Psoas muscle (tissue), 8 donors: ENCODE data around the gene DDIT4L. TPM values are rescaled to one million over a fixed set of nuclear protein-coding genes. Genes with fewer than 3 reads are reported as not detected.
A peak's percentile ranks its signal among the peaks of the same experiment; 100 is the strongest.

ENCODE experiments used
- ATAC-seq, 4 donors: fragments of 200-7000 bp; cut with Tn5 transposase; one replicate each; pipeline ENCODE4 v1.9.1; 2020; ENCODE audit warnings: moderate library complexity in 3 of 4, mild to moderate bottlenecking in 2 of 4
- DNase-seq, 2 donors: peaks; one replicate each; pipeline ENCODE4 v3.0.0-alpha.2; 2020
- H3K27ac ChIP-seq: fragments of 200-600 bp; one replicate; pipeline ENCODE4 v1.8.0; 2022
- H3K27me3 ChIP-seq, 3 donors: fragments of 200-600 bp in 1 of 3; one replicate each; pipeline versions ENCODE4 v1.6.1 to v1.8.0; 2013 to 2022; ENCODE audit warnings: low read length in 2 of 3, mild to moderate bottlenecking in 2 of 3, moderate library complexity in 1 of 3; ENCODE audit not compliant: insufficient read depth in 3 of 3
- H3K36me3 ChIP-seq, 2 donors: fragments of 200-600 bp in 1 of 2; one replicate each; pipeline versions ENCODE4 v1.6.1 to v1.8.0; 2013 to 2022; ENCODE audit warnings: low read depth in 1 of 2, mild to moderate bottlenecking in 1 of 2, moderate library complexity in 1 of 2; ENCODE audit not compliant: insufficient read depth in 1 of 2
- H3K4me1 ChIP-seq: fragments of 200-600 bp; one replicate; pipeline ENCODE4 v1.8.0; 2022
- H3K4me3 ChIP-seq: fragments of 200-600 bp; one replicate; pipeline ENCODE4 v1.8.0; 2022; ENCODE audit warnings: mild to moderate bottlenecking
- H3K9me3 ChIP-seq: fragments of 200-600 bp; one replicate; pipeline ENCODE4 v1.8.0; 2022
- whole genome bisulfite sequencing, 3 donors: extraction: QIAGEN DNeasy Blood & Tissue Kit; methylation state at CpG; one replicate each; pipeline versions ENCODE4 v1.1.6 to v1.1.7; 2013; 5-methylcytosine and 5-hydroxymethylcytosine counted together
- intact Hi-C, 2 donors: fragments of 100-400 bp; cut with DNase I; formaldehyde crosslinking; loops; one replicate each; pipeline versions ENCODE4 v1.11.0 to v1.14.2; 2022
- polyA plus RNA-seq, 3 donors: library from polyadenylated mRNA; stranded (reverse); fragments of 200-250 nt; gene quantifications; one replicate each; pipeline ENCODE4 v1.2.3, GENCODE V29; 2013
- total RNA-seq, 4 donors: library from RNA; stranded (reverse); fragmentation: NEBNext Ultra II Directional in 2 of 4; extraction: Animal tissue kit (Norgen Biotek cat#: 25700) in 2 of 4; gene quantifications; one replicate each; pipeline versions ENCODE4 v1.2.1 to v1.2.4, GENCODE V29; 2021 to 2023
- TF ChIP-seq, protein P1 (sequence below): fragments of 200-600 bp; IDR thresholded peaks from one replicate; pipeline ENCODE4 v1.8.0; 2022; ENCODE audit warnings: antibody characterized with exemption
- donor health status: healthy with polysubstance abuse.
- donor health status: DM: no; HTN: no; CAD: no; lungs with moderate emphysema.
- donor health status: Bipolar disorder and iron deficiency.
- donor health status: healthy.
- donor health status: DM: yes; HTN: yes; CAD: no.
- donor health status: DM: no; HTN: no; CAD: no.
- donor health status: DM: no; HTN: no; CAD: no.
- donor health status: DM: yes; HTN: yes; CAD: no.

DDIT4L gene
- total and polyA plus RNA-seq, 7 donors, result 84.2 to 403 (median 160) TPM

DNA sequence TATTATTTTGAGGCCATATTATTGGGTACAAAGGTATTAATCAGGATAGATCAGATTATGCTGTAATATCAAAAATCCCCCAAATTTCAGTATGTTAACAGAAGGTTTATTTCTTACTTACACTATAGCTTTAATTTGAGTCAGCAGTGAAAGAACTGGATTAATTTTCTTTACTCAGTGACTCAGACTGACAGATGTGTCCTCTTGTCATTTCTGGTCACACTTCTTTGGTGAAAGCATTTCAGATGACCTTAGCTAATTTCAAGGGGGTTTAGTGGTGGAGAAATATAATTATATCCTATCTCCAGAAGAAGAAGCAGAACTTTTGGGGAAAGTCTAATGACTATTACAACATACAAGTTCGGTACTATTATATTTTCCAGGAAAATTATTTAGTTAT is 12.4 kb downstream of the DDIT4L start:
- 35 to 59% (median 39%) methylated on average over 1 of the region's 1 CpG for WGBS, 3 donors
- Histone ChIP-seq H3K4me3 (no peak overlapping the region), H3K36me3 (no peaks in the 10 kb centered on the region), H3K4me1 (peaks cover 12% of the 10 kb centered on the region), H3K9me3 (no peaks in the 10 kb centered on the region), H3K27ac (peak overlapping the region; percentile 58), H3K27me3 (no peaks in the 10 kb centered on the region)
- intact Hi-C loops, result no loop called here
- DNase-seq (no peak), ATAC-seq (peak; percentile 62 to 87 (median 74))
- TF ChIP-seq, protein P1, sequence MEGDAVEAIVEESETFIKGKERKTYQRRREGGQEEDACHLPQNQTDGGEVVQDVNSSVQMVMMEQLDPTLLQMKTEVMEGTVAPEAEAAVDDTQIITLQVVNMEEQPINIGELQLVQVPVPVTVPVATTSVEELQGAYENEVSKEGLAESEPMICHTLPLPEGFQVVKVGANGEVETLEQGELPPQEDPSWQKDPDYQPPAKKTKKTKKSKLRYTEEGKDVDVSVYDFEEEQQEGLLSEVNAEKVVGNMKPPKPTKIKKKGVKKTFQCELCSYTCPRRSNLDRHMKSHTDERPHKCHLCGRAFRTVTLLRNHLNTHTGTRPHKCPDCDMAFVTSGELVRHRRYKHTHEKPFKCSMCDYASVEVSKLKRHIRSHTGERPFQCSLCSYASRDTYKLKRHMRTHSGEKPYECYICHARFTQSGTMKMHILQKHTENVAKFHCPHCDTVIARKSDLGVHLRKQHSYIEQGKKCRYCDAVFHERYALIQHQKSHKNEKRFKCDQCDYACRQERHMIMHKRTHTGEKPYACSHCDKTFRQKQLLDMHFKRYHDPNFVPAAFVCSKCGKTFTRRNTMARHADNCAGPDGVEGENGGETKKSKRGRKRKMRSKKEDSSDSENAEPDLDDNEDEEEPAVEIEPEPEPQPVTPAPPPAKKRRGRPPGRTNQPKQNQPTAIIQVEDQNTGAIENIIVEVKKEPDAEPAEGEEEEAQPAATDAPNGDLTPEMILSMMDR, result no peak

DNA sequence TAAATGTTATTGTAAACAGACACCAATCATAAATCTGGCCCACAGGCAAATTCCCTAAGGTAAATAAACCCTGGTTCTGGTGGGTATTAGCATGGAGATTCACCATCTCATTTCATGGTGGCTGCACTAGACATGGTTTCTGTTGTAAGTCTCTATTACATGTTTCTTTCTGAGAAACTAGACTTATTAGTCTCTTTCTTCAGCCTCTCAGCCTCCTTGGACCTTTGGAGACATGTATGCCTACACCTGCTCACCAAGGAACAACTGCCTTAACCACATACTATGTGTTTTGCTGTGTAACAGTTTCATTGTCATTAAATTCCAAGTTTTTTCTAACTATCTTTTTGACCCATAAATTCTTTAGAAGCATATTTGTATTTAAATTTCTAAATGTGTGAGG is 13.1 kb downstream of the DDIT4L start:
- Histone ChIP-seq H3K27ac (peak overlapping the region; percentile 58), H3K4me3 (no peak overlapping the region), H3K27me3 (no peaks in the 10 kb centered on the region), H3K4me1 (peaks cover 12% of the 10 kb centered on the region), H3K9me3 (no peaks in the 10 kb centered on the region), H3K36me3 (no peaks in the 10 kb centered on the region)
- DNase-seq, result no peak
- TF ChIP-seq, protein P1, result no peak
- peak in 1 of 4 donors; percentile 26 for ATAC-seq
- intact Hi-C loops, result no loop called here

GRCh38 chr4:100175858-100176257 is 14.4 kb downstream of the DDIT4L start:
- Histone ChIP-seq H3K27me3 (no peaks in the 10 kb centered on the region), H3K4me3 (no peak overlapping the region), H3K27ac (no peak overlapping the region), H3K9me3 (no peaks in the 10 kb centered on the region), H3K4me1 (peaks cover 12% of the 10 kb centered on the region), H3K36me3 (no peaks in the 10 kb centered on the region)
- DNase-seq (no peak), ATAC-seq (no peak)
- WGBS, 3 donors, result 96 to 100% (median 97%) methylated on average over 2 of the region's 2 CpGs
- intact Hi-C loops, result loop anchor here in 1 of 2 donors (2.0 kb wide), 1 partner anchor 409 kb away; no protein-coding TSS in a partner anchor
- TF ChIP-seq, protein P1, result no peak

GRCh38 chr4:100174985-100175383 is 15.3 kb downstream of the DDIT4L start:
- WGBS, 3 donors, result 39 to 72% (median 55%) methylated on average over 3 of the region's 3 CpGs
- no peak for DNase-seq
- intact Hi-C loops, result loop anchor here in 1 of 2 donors (2.0 kb wide), 1 partner anchor 410 kb away; no protein-coding TSS in a partner anchor

GRCh38 chr4:100170986-100171385 is 19.3 kb downstream of the DDIT4L start:
- Histone ChIP-seq H3K9me3 (no peaks in the 10 kb centered on the region), H3K27me3 (no peaks in the 10 kb centered on the region), H3K27ac (no peak overlapping the region), H3K4me1 (peaks cover 13% of the 10 kb centered on the region), H3K36me3 (no peaks in the 10 kb centered on the region), H3K4me3 (no peak overlapping the region)
- WGBS, 3 donors, result 62 to 77% (median 71%) methylated on average over 3 of the region's 3 CpGs
- intact Hi-C loops, result no loop called here
- ATAC-seq (no peak), DNase-seq (no peak)
- TF ChIP-seq, protein P1, result no peak

More at GRCh38 chr4:100174985-100175383, 15.3 kb downstream of the DDIT4L start:
- Histone ChIP-seq H3K27ac (no peak overlapping the region), H3K4me1 (peaks cover 12% of the 10 kb centered on the region), H3K36me3 (no peaks in the 10 kb centered on the region), H3K9me3 (no peaks in the 10 kb centered on the region), H3K4me3 (no peak overlapping the region), H3K27me3 (no peaks in the 10 kb centered on the region)
- peak in 1 of 4 donors; percentile 12 for ATAC-seq
- TF ChIP-seq, protein P1, result no peak
